HG02852 (cell line): ENCODE results near the gene PERM1.
"Not testable (repeated sequence)": the region's sequence is repeated elsewhere in the genome, so short reads cannot be mapped to it uniquely, and the experiment has no call there.

ENCODE experiments used
- ATAC-seq: cut with Tn5 transposase; IDR thresholded peaks from one replicate; pipeline ENCODE4 v1.9.1; 2021; ENCODE audit warnings: mild to moderate bottlenecking, moderate library complexity; ENCODE audit not compliant: unreplicated experiment

PERM1 gene

DNA sequence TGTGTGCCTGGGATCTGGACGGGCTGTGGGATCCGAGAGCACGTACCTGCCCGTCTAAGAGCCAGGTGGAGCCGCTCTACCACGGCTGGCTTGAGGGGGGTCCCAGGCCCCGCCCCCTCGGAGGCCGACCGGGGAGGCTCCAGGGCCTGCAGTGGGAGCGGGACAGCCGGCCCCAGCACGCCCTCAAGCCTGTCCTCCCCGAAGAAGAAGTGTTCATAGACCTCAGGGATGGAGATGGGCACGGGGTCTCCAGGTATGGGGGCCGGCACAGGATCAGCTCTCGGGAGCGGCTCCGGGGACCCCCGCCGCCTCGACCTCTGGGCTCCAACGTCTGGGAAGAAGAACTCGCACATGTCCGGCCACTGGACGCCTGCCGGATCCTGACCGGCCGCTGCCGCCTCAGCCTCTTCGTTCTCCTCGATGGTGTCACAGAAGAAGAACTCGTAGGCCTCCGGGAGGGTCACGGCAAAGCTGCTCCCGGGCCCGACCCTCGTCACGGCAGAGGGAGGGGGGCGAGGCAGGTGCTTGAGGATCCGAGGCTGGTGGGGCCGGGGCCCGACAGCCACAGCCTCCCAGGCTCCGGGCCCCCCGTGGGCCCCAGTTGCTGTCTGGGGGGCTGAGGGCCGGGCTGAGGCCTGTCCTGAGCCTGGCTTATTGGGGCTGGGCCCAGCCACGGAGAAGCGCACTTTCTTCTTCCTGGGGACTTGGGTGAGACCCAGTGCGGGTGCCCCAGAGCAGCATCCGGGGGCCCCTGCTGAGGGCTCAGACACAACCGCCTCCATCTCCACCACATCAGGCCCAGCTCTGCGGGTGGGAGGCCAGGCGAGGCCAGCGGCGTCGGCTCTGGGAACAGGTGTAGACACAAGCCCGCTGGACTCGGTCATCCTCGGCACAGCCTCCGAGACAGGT, 2.8 kb downstream of the PERM1 start:
- ATAC-seq, result no peak

- no peak for ATAC-seq
Measured at GRCh38 chr1:978069-978834, 3.6 kb downstream of the PERM1 start.

- not testable (repeated sequence) for ATAC-seq
Measured at GRCh38 chr1:976791-977190, 5.1 kb downstream of the PERM1 start.

DNA sequence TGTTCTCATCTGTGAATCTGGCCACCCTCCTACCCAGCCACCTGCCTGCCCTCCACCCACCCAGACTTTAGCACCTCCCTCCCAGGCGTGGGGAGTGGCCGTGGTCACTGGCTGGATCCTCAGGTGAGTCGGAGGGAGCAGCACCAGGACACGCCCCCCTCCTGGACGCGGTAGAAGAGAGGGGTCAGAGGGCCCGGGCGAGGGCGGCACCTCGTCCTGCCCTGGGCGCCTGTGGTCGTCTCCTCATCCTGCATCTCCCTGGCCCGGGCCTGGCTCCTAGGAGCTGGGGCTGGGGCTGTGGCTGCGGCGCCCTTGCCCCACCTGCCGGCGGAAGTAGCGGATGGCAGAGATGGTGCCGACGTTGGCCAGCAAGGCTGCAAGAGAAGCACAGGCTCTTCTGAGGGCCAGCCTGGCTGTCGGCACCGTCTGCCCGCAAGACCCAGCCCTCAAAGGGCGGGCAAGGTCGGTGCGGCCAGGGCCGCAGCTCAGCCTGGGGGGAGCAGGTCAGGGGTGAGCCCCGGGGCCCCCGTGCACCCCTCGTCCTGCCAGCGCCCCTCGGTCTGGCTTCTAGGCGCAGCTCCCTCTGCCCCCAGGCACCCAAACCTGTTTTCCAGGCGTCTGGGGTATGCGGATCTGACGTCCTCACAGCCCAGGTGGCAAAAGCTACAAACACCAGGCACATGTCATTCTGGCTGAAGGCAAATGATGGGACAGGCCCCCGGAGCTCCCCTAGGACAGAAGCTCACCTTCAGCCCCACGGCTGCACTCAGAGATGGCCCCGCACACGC, 5.8 kb downstream of the PERM1 start:
- no peak for ATAC-seq

DNA sequence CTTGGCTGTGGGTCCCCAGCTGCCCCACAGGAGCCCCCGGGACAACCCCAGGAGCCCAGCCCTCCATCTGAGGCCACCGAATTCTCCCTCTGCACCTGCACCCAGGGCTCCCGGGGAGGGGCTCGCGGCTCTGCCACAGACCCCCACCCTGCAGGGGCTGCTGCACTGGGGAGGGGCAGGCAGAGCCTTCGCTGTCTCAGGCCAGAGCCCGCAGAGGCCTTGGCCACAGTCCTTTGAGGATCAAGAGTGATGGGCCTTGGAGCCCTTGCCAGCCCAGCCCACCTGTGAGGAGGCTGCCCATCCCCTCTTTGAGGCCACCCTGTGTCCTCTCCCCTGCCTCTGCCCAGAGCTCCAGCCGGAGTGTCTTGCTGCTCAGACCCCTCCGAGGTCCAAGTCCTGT, 6.5 kb downstream of the PERM1 start:
- no peak for ATAC-seq

- no peak for ATAC-seq
Measured at GRCh38 chr1:974687-975328, 7.1 kb downstream of the PERM1 start.

- no peak for ATAC-seq
Measured at GRCh38 chr1:974293-974640, 7.6 kb downstream of the PERM1 start.

GRCh38 chr1:973459-974292, 8.2 kb downstream of the PERM1 start:
- ATAC-seq, result no peak

- ATAC-seq, result no peak
Measured at GRCh38 chr1:972726-973458, 9.0 kb downstream of the PERM1 start.

GRCh38 chr1:971751-972506, 10.0 kb downstream of the PERM1 start:
- no peak for ATAC-seq

DNA sequence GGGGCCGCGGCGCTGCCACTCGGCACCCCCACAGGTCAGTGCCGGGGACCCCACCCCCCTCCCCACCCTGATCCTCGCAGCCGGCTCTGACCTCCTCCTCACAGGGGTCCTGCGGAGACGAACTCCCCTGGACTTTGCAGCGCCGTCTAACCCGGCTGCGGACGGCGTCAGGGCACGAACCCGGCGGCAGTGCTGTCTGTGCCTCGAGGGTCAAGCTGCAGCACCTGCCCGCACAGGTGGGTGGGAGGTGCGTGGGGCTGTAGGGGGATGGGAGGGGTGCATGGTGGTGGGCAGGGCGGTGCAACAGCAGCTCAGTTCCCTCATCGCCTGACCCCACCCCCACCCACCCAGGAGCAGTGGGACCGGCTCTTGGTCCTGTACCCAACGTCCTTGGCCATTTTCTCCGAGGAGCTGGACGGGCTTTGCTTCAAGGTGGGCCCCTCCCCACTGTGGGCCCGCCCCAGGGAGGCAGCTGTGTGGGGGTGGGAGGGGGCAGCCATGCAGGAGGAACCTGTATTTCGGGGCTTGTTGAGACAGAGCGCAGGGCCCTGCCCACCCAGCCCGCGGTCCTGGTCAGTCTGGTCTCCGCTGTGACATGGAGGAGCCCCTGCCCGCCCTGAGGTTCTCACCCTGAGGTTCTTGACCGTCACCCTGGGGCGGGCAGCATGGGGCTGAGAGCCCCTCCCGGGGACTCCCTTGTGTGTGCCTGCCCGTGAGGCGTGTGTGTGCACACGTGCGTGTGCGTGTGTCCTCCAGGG, 10.7 kb downstream of the PERM1 start:
- no peak for ATAC-seq

- no peak for ATAC-seq
Measured at GRCh38 chr1:970242-970972, 11.5 kb downstream of the PERM1 start.

DNA sequence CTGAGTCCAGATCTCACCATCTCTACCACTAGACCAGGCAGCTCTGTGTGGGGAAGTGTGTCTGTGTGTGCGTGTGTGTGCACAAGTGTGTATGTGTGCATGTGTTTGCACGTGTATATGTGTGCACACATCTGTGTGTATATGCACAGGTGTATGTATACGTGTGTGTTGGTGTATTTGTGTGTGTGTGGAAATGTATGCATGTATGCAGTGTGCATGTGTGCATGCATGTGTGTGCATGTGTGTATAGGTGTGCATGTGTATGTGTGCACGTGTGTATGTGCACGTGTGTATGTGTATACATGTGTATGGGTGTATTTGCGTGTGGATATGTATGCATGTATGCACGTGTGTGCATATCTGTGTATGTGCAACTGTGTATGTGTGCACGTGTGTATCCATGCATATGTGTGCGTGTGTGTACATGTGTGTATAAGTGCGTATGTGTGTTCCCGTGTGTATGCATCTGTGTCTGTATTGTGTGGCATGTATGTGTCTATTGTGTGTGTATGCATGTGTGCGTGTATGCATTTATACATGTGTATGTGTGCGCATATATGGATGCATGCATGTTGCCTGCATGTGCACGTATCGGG, 12.5 kb downstream of the PERM1 start:
- ATAC-seq, result no peak

DNA sequence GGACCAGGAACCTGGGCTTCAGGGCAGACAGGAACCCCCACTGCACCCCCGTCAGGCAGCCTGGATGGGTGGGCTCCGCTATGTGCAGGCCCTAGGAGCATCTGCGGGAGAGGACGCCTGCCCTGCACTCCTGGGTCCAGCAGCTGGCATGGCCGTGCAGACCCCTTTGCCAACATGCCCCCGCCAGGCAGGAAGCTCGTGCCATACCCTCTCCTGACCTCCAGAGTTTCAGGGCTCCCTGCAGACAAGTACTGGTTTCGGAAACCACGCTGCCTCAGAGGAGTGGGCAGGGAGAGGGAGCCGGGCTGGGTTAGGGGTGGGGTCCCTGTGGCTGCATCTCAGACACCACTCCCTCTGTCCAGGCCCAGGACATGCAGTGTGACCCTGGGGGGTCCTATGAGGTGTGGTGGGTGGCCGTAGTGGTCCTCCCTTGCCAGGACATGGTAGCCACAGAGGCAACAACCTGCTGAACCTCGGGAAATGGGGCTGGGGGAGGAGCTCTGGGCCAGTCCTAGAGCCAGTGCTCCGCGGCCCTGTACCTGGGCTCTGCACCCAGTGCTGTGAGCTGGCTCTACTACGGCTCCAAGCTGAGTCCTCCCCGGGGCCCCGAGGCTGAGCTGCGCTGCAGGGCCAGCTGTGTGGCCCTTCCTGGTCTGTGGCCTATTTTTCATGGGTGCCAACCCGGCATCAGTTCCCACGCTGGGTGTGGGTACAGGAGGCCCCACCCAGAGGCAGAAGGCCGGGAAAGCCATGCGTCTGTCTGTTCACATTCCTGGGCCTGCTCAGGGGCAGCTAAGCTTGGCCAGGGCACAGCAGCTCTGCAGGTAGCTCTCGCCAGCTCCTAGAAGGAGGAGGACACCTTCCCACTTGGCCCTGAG, 14.2 kb downstream of the PERM1 start:
- no peak for ATAC-seq

DNA sequence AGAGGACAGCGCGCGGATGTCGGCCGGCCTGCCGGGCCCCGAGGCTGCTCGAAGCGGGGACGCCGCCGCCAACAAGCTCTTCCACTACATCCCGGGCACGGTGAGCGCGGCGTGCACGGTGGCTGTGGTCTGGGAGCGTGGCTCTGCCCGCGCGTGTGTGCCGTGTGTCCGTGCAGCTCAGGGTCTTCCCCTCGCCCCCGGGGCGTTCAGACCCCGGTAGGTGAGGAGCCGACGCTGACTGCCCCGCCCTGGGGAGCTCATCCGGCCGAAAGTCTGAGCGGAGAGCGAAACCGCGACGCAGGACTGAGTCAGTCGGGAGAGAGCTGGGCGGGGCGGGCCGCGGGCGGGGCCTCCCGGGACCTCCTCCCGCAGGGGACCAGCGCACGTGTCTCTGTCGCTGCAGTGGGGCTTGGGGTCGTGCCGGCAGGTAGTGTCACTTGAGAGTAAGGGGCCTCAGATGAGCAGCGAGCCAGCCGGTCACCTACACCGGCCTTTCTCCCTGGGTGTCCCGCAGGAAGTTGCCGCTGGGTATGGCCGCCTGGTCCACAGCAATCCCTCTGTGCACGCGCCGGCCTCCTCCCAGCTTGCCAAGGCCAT, 15.1 kb downstream of the PERM1 start:
- peak; percentile 75 for ATAC-seq
